ENCODE results near the gene DIS3L2.

Gene DIS3L2

GRCh38 chr2:232280341-232280740 lies 318.8 kb downstream of the DIS3L2 start:
- DNase-seq: no peak

GRCh38 chr2:232281858-232282507 lies 320.5 kb downstream of the DIS3L2 start:
- no peak for DNase-seq

- no peak for DNase-seq
These were observed 321.1 kb downstream of the DIS3L2 start for GRCh38 chr2:232282508-232283055.

GRCh38 chr2:232286001-232286868 lies 324.7 kb downstream of the DIS3L2 start:
- DNase-seq: no peak

- DNase-seq: no peak
These were observed 325.8 kb downstream of the DIS3L2 start for GRCh38 chr2:232287316-232287715.

- DNase-seq: no peak
These were observed 327.0 kb downstream of the DIS3L2 start for GRCh38 chr2:232288489-232289030.

- DNase-seq: no peak
These were observed 329.2 kb downstream of the DIS3L2 start for GRCh38 chr2:232290668-232291067.

- no peak for DNase-seq
These were observed 329.8 kb downstream of the DIS3L2 start for GRCh38 chr2:232291343-232291742.

- peak; percentile 19 for DNase-seq
These were observed 331.1 kb downstream of the DIS3L2 start for GRCh38 chr2:232292395-232293154.

- no peak for DNase-seq
These were observed 331.7 kb downstream of the DIS3L2 start for GRCh38 chr2:232293191-232293590.

GRCh38 chr2:232295971-232296370 lies 334.5 kb downstream of the DIS3L2 start:
- DNase-seq: no peak

GRCh38 chr2:232296776-232297525 lies 335.4 kb downstream of the DIS3L2 start:
- no peak for DNase-seq

GRCh38 chr2:232299084-232299483 lies 337.6 kb downstream of the DIS3L2 start:
- DNase-seq: no peak

GRCh38 chr2:232299927-232300674 lies 338.6 kb downstream of the DIS3L2 start:
- no peak for DNase-seq

- DNase-seq: peak; percentile 17
These were observed 339.4 kb downstream of the DIS3L2 start for GRCh38 chr2:232300894-232301387.

- DNase-seq: no peak
These were observed 342.7 kb downstream of the DIS3L2 start for GRCh38 chr2:232304236-232304635.

- no peak for DNase-seq
These were observed 345.3 kb downstream of the DIS3L2 start for GRCh38 chr2:232306741-232307305.

GRCh38 chr2:232307854-232308253 lies 346.3 kb downstream of the DIS3L2 start:
- DNase-seq: no peak

- DNase-seq: no peak
These were observed 347.5 kb downstream of the DIS3L2 start for GRCh38 chr2:232308986-232309385.

- DNase-seq: no peak
These were observed 348.1 kb downstream of the DIS3L2 start for GRCh38 chr2:232309592-232309991.

- DNase-seq: no peak
These were observed 348.6 kb downstream of the DIS3L2 start for GRCh38 chr2:232310121-232310520.
